Liver (tissue), 9 donors: ENCODE data around the gene NFATC2. TPM values are rescaled to one million over a fixed set of nuclear protein-coding genes. Genes with fewer than 3 reads are reported as not detected.

Experiments
- DNase-seq: peaks from one replicate; pipeline ENCODE4 v3.0.0-alpha.2; 2017; ENCODE audit warnings: low spot score
- H3K27ac ChIP-seq, 2 donors: one replicate each; pipeline ENCODE4 v1.7.0; 2013; ENCODE audit warnings: inconsistent platforms in 2 of 2, low read length in 2 of 2, control low read depth in 1 of 2, low read depth in 1 of 2, mild to moderate bottlenecking in 1 of 2
- H3K27me3 ChIP-seq, 4 donors: one replicate each; pipeline versions ENCODE4 v1.6.1 to v1.7.0; 2013; ENCODE audit warnings: low read length in 3 of 4, inconsistent platforms in 1 of 4, mild to moderate bottlenecking in 1 of 4, moderate library complexity in 1 of 4; ENCODE audit not compliant: control insufficient read depth in 4 of 4, insufficient read depth in 4 of 4
- H3K36me3 ChIP-seq, 4 donors: one replicate each; pipeline versions ENCODE4 v1.6.1 to v1.7.0; 2013; ENCODE audit warnings: low read length in 3 of 4, mild to moderate bottlenecking in 3 of 4, low read depth in 1 of 4, moderate library complexity in 1 of 4; ENCODE audit not compliant: control insufficient read depth in 4 of 4, insufficient read depth in 3 of 4
- H3K4me1 ChIP-seq, 4 donors: one replicate each; pipeline versions ENCODE4 v1.6.1 to v1.7.0; 2013; ENCODE audit warnings: low read length in 3 of 4, mild to moderate bottlenecking in 3 of 4, moderate library complexity in 1 of 4; ENCODE audit not compliant: control insufficient read depth in 4 of 4, insufficient read depth in 4 of 4
- H3K4me3 ChIP-seq, 3 donors: one replicate each; pipeline versions ENCODE4 v1.6.1 to v1.7.0; 2013; ENCODE audit warnings: low read length in 3 of 3, control low read depth in 1 of 3, low read depth in 1 of 3, mild to moderate bottlenecking in 1 of 3
- H3K9ac ChIP-seq, 2 donors: one replicate each; pipeline ENCODE4 v1.7.0; 2013; ENCODE audit warnings: low read length in 2 of 2, mild to moderate bottlenecking in 2 of 2, moderate library complexity in 2 of 2, control low read depth in 1 of 2, low read depth in 1 of 2
- H3K9me3 ChIP-seq, 4 donors: one replicate each; pipeline versions ENCODE4 v1.6.1 to v1.7.0; 2013; ENCODE audit warnings: low read length in 3 of 4; ENCODE audit not compliant: control insufficient read depth in 4 of 4
- EGR1 ChIP-seq, 2 donors: IDR thresholded peaks; 2 replicates each; pipeline ENCODE4 v1.6.1; 2016 to 2018; ENCODE audit warnings: antibody characterized with exemption in 2 of 2, low read depth in 2 of 2
- FOXA1 ChIP-seq: IDR thresholded peaks from 2 replicates; pipeline ENCODE4 v1.6.1; 2016; ENCODE audit warnings: antibody characterized with exemption
- FOXA2 ChIP-seq: IDR thresholded peaks from 2 replicates; pipeline ENCODE4 v1.6.1; 2016; ENCODE audit warnings: antibody characterized with exemption
- GABPA ChIP-seq, 2 donors: IDR thresholded peaks in 1 of 2; conservative IDR thresholded peaks in 1 of 2; 2 replicates each; pipeline ENCODE4 v1.6.1; 2016; ENCODE audit warnings: antibody characterized with exemption in 2 of 2, mild to moderate bottlenecking in 1 of 2, moderate library complexity in 1 of 2
- HNF4A ChIP-seq, 2 donors: conservative IDR thresholded peaks; 2 replicates each; pipeline ENCODE4 v1.6.1; 2016; ENCODE audit warnings: antibody characterized with exemption in 2 of 2, mild to moderate bottlenecking in 2 of 2
- HNF4G ChIP-seq: IDR thresholded peaks from 2 replicates; pipeline ENCODE4 v1.6.1; 2016; ENCODE audit warnings: antibody characterized with exemption
- JUND ChIP-seq, 2 donors: IDR thresholded peaks; 2 replicates each; pipeline ENCODE4 v1.6.1; 2016; ENCODE audit warnings: antibody characterized with exemption in 2 of 2
- NR2F2 ChIP-seq: IDR thresholded peaks from 2 replicates; pipeline ENCODE4 v1.6.1; 2016; ENCODE audit warnings: antibody characterized with exemption
- RAD21 ChIP-seq, 2 donors: IDR thresholded peaks; 2 replicates each; pipeline ENCODE4 v1.6.1; 2016; ENCODE audit warnings: antibody characterized with exemption in 2 of 2, mild to moderate bottlenecking in 2 of 2
- RXRA ChIP-seq, 2 donors: IDR thresholded peaks; 2 replicates each; pipeline ENCODE4 v1.6.1; 2017 to 2018; ENCODE audit warnings: antibody characterized with exemption in 2 of 2, mild to moderate bottlenecking in 1 of 2
- SP1 ChIP-seq: IDR thresholded peaks from 2 replicates; pipeline ENCODE4 v1.6.1; 2018; ENCODE audit warnings: antibody characterized with exemption, mild to moderate bottlenecking
- TAF1 ChIP-seq: conservative IDR thresholded peaks from 2 replicates; pipeline ENCODE4 v1.6.1; 2016; ENCODE audit warnings: antibody characterized with exemption, mild to moderate bottlenecking
- YY1 ChIP-seq: IDR thresholded peaks from 2 replicates; pipeline ENCODE4 v1.6.1; 2016; ENCODE audit warnings: antibody characterized with exemption, mild to moderate bottlenecking
- WGBS: extraction: QIAGEN DNeasy Blood & Tissue Kit; methylation state at CpG from one replicate; pipeline ENCODE4 v1.1.7; 2013; 5-methylcytosine and 5-hydroxymethylcytosine counted together
- polyA plus RNA-seq, 2 donors: library from polyadenylated mRNA; stranded (reverse) in 1 of 2; unstranded in 1 of 2; fragments of 200-250 nt in 1 of 2; fragments of >200 nt in 1 of 2; fragmentation: Nextera tagmentation in 1 of 2; extraction: Ambion mirVana in 1 of 2; gene quantifications; one replicate each; pipeline versions ENCODE4 v1.2.1 to v1.2.3, GENCODE V29; 2013 to 2015
- total RNA-seq, 2 donors: library from RNA; depleted of rRNA; stranded (reverse); fragments of >200 nt; gene quantifications; one replicate each; pipeline ENCODE4 v1.2.3, GENCODE V29; 2014
- TF ChIP-seq, protein P1 (sequence below): IDR thresholded peaks from 2 replicates; pipeline ENCODE4 v1.6.1; 2016; ENCODE audit warnings: antibody characterized with exemption
- TF ChIP-seq, protein P2 (sequence below): IDR thresholded peaks from 2 replicates; pipeline ENCODE4 v1.6.1; 2016; ENCODE audit warnings: antibody characterized with exemption, mild to moderate bottlenecking
- TF ChIP-seq, protein P3 (sequence below): IDR thresholded peaks from 2 replicates; pipeline ENCODE4 v1.6.1; 2016; ENCODE audit warnings: antibody characterized with exemption
- TF ChIP-seq, protein P4 (sequence below): fragments of 150-350 bp; IDR thresholded peaks from 2 replicates; pipeline ENCODE4 v1.5.1; 2017; ENCODE audit warnings: improper control_type of control experiment, low read depth, low read length; ENCODE audit not compliant: missing input control
- TF ChIP-seq, protein P5 (sequence below): IDR thresholded peaks from 2 replicates; pipeline ENCODE4 v1.6.1; 2016; ENCODE audit warnings: antibody characterized with exemption
- donor health status: healthy.
- donor health status: healthy.
- donor health status: healthy.
- donor health status: healthy.
- donor health status: healthy.

NFATC2 gene
- total and polyA plus RNA-seq, 4 donors = 1.2 to 6.7 (median 2.6) TPM

DNA sequence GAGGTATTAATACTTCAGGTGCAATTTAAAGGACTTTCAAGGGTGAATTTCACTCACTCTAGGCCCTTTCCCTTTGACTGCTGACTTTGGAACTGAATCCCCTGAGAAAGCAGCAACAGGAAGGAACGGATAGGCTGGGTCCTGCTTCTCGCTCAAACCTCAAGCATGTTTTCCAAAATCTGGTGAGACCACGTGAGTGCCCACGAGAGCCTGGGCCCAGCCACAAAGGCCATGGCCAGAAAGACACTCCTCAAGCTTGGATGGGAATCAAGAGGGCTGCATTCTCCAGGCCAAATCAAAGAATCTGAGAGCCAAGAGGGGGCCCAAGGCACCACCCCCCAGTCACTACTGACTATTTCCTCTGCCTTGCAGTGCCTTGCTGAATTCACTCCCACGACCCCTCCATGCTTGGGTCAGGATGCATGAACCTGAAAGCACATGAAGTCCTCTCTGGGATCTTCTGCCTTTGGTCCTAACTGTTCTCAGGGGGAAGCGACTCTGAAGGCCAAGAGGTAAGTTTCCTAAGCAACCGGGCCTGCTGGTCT, 146.1 kb downstream of the NFATC2 start:
- no peak for TF ChIP-seq TAF1
- peak; percentile 20 for TF ChIP-seq NR2F2
- TF ChIP-seq RXRA (IDR thresholded peaks at IDR 0.05) = no peak
- H3K4me1 ChIP-seq = peaks cover 11 to 32% (median 17%) of the 10 kb centered on the region in 4 donors
- DNase-seq = no peak

DNA sequence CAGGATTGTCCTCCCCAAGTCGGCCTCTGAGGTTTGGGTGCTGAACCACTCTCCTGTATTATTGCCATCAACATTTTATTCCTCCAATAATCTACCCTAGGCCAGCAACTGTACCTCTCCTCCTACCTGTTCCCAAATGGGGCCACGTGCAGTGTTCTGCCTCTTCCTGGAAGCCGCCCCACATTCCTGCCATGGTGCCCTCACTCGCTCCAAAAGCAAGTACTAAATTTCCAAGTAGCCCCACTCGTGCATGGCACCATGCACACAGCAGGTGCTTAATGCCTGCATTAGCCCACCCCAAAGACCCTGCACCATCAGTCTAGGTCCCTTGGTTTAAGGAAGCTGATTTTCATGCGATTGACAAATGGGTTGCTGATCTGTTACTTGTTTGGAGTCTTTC, 147.8 kb downstream of the NFATC2 start:
- H3K9ac ChIP-seq = no peak overlapping the region
- no peak overlapping the region for H3K4me3 ChIP-seq
- no peaks in the 10 kb centered on the region for H3K27me3 ChIP-seq
- 96% methylated on average over 6 of the region's 6 CpGs for WGBS
- peaks cover 0 to 4% (median under 1%) of the 10 kb centered on the region in 4 donors for H3K36me3 ChIP-seq
- no peaks in the 10 kb centered on the region for H3K9me3 ChIP-seq
- peaks cover 11 to 37% (median 27%) of the 10 kb centered on the region in 4 donors for H3K4me1 ChIP-seq
- no peak for TF ChIP-seq EGR1 (IDR thresholded peaks at IDR 0.05; ENCODE audit: low read depth in 2 of 2)
- no peak for TF ChIP-seq JUND (IDR thresholded peaks at IDR 0.05)
- no peak for TF ChIP-seq RAD21 (IDR thresholded peaks at IDR 0.05)
- TF ChIP-seq, protein P1, sequence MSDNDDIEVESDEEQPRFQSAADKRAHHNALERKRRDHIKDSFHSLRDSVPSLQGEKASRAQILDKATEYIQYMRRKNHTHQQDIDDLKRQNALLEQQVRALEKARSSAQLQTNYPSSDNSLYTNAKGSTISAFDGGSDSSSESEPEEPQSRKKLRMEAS = no peak
- TF ChIP-seq FOXA2 = no peak
- TF ChIP-seq, protein P2, sequence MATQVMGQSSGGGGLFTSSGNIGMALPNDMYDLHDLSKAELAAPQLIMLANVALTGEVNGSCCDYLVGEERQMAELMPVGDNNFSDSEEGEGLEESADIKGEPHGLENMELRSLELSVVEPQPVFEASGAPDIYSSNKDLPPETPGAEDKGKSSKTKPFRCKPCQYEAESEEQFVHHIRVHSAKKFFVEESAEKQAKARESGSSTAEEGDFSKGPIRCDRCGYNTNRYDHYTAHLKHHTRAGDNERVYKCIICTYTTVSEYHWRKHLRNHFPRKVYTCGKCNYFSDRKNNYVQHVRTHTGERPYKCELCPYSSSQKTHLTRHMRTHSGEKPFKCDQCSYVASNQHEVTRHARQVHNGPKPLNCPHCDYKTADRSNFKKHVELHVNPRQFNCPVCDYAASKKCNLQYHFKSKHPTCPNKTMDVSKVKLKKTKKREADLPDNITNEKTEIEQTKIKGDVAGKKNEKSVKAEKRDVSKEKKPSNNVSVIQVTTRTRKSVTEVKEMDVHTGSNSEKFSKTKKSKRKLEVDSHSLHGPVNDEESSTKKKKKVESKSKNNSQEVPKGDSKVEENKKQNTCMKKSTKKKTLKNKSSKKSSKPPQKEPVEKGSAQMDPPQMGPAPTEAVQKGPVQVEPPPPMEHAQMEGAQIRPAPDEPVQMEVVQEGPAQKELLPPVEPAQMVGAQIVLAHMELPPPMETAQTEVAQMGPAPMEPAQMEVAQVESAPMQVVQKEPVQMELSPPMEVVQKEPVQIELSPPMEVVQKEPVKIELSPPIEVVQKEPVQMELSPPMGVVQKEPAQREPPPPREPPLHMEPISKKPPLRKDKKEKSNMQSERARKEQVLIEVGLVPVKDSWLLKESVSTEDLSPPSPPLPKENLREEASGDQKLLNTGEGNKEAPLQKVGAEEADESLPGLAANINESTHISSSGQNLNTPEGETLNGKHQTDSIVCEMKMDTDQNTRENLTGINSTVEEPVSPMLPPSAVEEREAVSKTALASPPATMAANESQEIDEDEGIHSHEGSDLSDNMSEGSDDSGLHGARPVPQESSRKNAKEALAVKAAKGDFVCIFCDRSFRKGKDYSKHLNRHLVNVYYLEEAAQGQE = no peak
- TF ChIP-seq, protein P3, sequence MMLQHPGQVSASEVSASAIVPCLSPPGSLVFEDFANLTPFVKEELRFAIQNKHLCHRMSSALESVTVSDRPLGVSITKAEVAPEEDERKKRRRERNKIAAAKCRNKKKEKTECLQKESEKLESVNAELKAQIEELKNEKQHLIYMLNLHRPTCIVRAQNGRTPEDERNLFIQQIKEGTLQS = no peak
- no peak for TF ChIP-seq HNF4G
- TF ChIP-seq TAF1 = no peak
- TF ChIP-seq, protein P4, sequence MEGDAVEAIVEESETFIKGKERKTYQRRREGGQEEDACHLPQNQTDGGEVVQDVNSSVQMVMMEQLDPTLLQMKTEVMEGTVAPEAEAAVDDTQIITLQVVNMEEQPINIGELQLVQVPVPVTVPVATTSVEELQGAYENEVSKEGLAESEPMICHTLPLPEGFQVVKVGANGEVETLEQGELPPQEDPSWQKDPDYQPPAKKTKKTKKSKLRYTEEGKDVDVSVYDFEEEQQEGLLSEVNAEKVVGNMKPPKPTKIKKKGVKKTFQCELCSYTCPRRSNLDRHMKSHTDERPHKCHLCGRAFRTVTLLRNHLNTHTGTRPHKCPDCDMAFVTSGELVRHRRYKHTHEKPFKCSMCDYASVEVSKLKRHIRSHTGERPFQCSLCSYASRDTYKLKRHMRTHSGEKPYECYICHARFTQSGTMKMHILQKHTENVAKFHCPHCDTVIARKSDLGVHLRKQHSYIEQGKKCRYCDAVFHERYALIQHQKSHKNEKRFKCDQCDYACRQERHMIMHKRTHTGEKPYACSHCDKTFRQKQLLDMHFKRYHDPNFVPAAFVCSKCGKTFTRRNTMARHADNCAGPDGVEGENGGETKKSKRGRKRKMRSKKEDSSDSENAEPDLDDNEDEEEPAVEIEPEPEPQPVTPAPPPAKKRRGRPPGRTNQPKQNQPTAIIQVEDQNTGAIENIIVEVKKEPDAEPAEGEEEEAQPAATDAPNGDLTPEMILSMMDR = no peak
- no peak for TF ChIP-seq NR2F2
- no peak for TF ChIP-seq FOXA1
- no peak for TF ChIP-seq RXRA (IDR thresholded peaks at IDR 0.05)
- TF ChIP-seq, protein P5, sequence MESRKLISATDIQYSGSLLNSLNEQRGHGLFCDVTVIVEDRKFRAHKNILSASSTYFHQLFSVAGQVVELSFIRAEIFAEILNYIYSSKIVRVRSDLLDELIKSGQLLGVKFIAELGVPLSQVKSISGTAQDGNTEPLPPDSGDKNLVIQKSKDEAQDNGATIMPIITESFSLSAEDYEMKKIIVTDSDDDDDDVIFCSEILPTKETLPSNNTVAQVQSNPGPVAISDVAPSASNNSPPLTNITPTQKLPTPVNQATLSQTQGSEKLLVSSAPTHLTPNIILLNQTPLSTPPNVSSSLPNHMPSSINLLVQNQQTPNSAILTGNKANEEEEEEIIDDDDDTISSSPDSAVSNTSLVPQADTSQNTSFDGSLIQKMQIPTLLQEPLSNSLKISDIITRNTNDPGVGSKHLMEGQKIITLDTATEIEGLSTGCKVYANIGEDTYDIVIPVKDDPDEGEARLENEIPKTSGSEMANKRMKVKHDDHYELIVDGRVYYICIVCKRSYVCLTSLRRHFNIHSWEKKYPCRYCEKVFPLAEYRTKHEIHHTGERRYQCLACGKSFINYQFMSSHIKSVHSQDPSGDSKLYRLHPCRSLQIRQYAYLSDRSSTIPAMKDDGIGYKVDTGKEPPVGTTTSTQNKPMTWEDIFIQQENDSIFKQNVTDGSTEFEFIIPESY = no peak
- TF ChIP-seq HNF4A (conservative IDR thresholded peaks at IDR 0.05) = no peak
- no peak for TF ChIP-seq SP1
- TF ChIP-seq YY1 = no peak
- TF ChIP-seq GABPA (IDR thresholded peaks at IDR 0.05 in 1 of 2, conservative IDR thresholded peaks at IDR 0.05 in 1 of 2) = no peak
- no peak for DNase-seq
- no peak overlapping the region for H3K27ac ChIP-seq

More for the DNA sequence above, 146.1 kb downstream of the NFATC2 start:
- 82% methylated on average over 7 of the region's 7 CpGs for WGBS
- Histone ChIP-seq H3K27me3 (no peaks in the 10 kb centered on the region), H3K27ac (no peak overlapping the region), H3K4me3 (no peak overlapping the region), H3K36me3 (peaks cover 0 to 4% (median 0%) of the 10 kb centered on the region in 4 donors), H3K9me3 (no peaks in the 10 kb centered on the region), H3K9ac (no peak overlapping the region)
